K562 (cell line): ENCODE data around the gene MRAP2. TPM values are rescaled to one million over a fixed set of nuclear protein-coding genes. Genes with fewer than 3 reads are reported as not detected.

Experiments
- ETS2 ChIP-seq: IDR thresholded peaks from 2 replicates; pipeline ENCODE4 v1.6.1; 2016; ENCODE audit warnings: borderline replicate concordance, missing genetic modification characterization, mild to moderate bottlenecking, moderate library complexity, missing compliant biosample characterization; ENCODE audit not compliant: poor library complexity, severe bottlenecking
- FIP1L1 ChIP-seq: fragments of 200-400 bp; formaldehyde crosslinking; IDR thresholded peaks from 2 replicates; pipeline ENCODE4 v1.6.1; 2018; ENCODE audit warnings: mild to moderate bottlenecking, low read depth, low read length; ENCODE audit not compliant: poor library complexity, severe bottlenecking
- NCOR1 ChIP-seq: fragments of 450-650 bp; IDR thresholded peaks from 2 replicates; pipeline ENCODE4 v1.6.1; 2016; ENCODE audit warnings: mild to moderate bottlenecking, moderate library complexity
- NFE2L1 ChIP-seq: fragments of 450-650 bp; IDR thresholded peaks from 2 replicates; pipeline ENCODE4 v1.6.1; 2016; ENCODE audit warnings: missing genetic modification characterization, low read depth, mild to moderate bottlenecking, missing compliant biosample characterization, moderate library complexity, borderline replicate concordance
- POLR2AphosphoS5 ChIP-seq: IDR thresholded peaks from 2 replicates; pipeline ENCODE4 v1.6.1; 2011; ENCODE audit warnings: mild to moderate bottlenecking, low read depth, low read length, moderate library complexity; ENCODE audit not compliant: control insufficient read depth, insufficient read depth
- RAD21 ChIP-seq, 2 experiments: fragments of 250-450 bp in 1 of 2; fragments of 450-650 bp in 1 of 2; sonication (Bioruptor Pico) in 1 of 2; formaldehyde crosslinking in 1 of 2; IDR thresholded peaks in 1 of 2; conservative IDR thresholded peaks in 1 of 2; 2 replicates each; pipeline versions ENCODE4 v1.4.0 to v1.8.0; 2020 to 2022; ENCODE audit warnings: mild to moderate bottlenecking in 2 of 2, moderate library complexity in 1 of 2
- RBFOX2 ChIP-seq: fragments of 200-400 bp; formaldehyde crosslinking; IDR thresholded peaks from 2 replicates; pipeline ENCODE4 v1.6.1; 2017; ENCODE audit warnings: low read depth, mild to moderate bottlenecking, low read length, moderate library complexity
- RHOXF2B ChIP-seq: fragments of 250-450 bp; sonication (Bioruptor Pico); conservative IDR thresholded peaks from 2 replicates; pipeline ENCODE4 v1.5.1; 2021
- SIN3B ChIP-seq: fragments of 450-650 bp; IDR thresholded peaks from 2 replicates; pipeline ENCODE4 v1.6.1; 2017; ENCODE audit warnings: low read depth, mild to moderate bottlenecking, moderate library complexity
- STAT5A ChIP-seq: IDR thresholded peaks from 2 replicates; pipeline ENCODE4 v1.6.1; 2012; ENCODE audit warnings: low read length, inconsistent platforms, borderline replicate concordance
- SUPT5H ChIP-seq: fragments of 450-650 bp; IDR thresholded peaks from 2 replicates; pipeline ENCODE4 v1.6.1; 2016
- TEAD2 ChIP-seq: fragments of 450-650 bp; IDR thresholded peaks from 2 replicates; pipeline ENCODE4 v1.6.1; 2016; ENCODE audit warnings: missing genetic modification characterization, control low read depth, missing compliant biosample characterization
- ZNF232 ChIP-seq: sonication (generic); formaldehyde crosslinking; IDR thresholded peaks from 2 replicates; pipeline ENCODE4 v1.8.0; 2022; ENCODE audit warnings: mild to moderate bottlenecking, missing genetic modification reagents
- polyA plus RNA-seq, 8 experiments: library from polyadenylated mRNA; depleted of rRNA in 4 of 8; stranded (reverse) in 5 of 8; unstranded in 3 of 8; fragments of >200 nt; fragmentation: Nextera tagmentation in 2 of 8; fragmentation: Illumina TruSeq in 1 of 8; extraction: Ambion mirVana in 2 of 8; extraction: Trizol in 1 of 8; gene quantifications; 2 replicates each; pipeline versions ENCODE4 v1.2.1 to v1.2.3, GENCODE V29; 2011 to 2014; ENCODE audit warnings: inconsistent platforms in 1 of 8, missing spikeins in 1 of 8
- total RNA-seq, 7 experiments: library from RNA; depleted of rRNA in 6 of 7; stranded (reverse); fragments of >200 nt in 6 of 7; fragmentation: Illumina TruSeq in 2 of 7; extraction: Trizol in 2 of 7; gene quantifications; 2 replicates each; pipeline versions ENCODE4 v1.2.1 to v1.2.3, GENCODE V29; 2011 to 2021; ENCODE audit warnings: low replicate concordance in 1 of 7
- TF ChIP-seq, protein P1 (sequence below): sonication (generic); formaldehyde crosslinking; IDR thresholded peaks from 2 replicates; pipeline ENCODE4 v1.8.0; 2022; ENCODE audit warnings: mild to moderate bottlenecking, missing genetic modification reagents
- TF ChIP-seq, protein P2 (sequence below), 2 experiments: IDR thresholded peaks; 2 replicates each; pipeline ENCODE4 v1.6.1; 2012; ENCODE audit warnings: improper control_type of control experiment in 2 of 2, low read depth in 2 of 2, low read length in 2 of 2, borderline replicate concordance in 1 of 2
- TF ChIP-seq, protein P3 (sequence below): fragments of 450-650 bp; IDR thresholded peaks from 2 replicates; pipeline ENCODE4 v1.7.0; 2016; ENCODE audit warnings: borderline replicate concordance
- TF ChIP-seq, protein P4 (sequence below), 2 experiments: fragments of 450-650 bp in 1 of 2; sonication (generic) in 1 of 2; formaldehyde crosslinking in 1 of 2; IDR thresholded peaks in 1 of 2; conservative IDR thresholded peaks in 1 of 2; 2 replicates each; pipeline versions ENCODE4 v1.6.1 to v1.8.1; 2016 to 2023; ENCODE audit warnings: mild to moderate bottlenecking in 2 of 2, moderate library complexity in 2 of 2, inconsistent platforms in 1 of 2, missing genetic modification reagents in 1 of 2

The MRAP2 gene
- total and polyA plus RNA-seq, 9 of the 15 experiments (the other 6 are each of a cell fraction or from before 2014, with no cell fraction given), result 5.9 to 38.9 (median 9.3) TPM

DNA sequence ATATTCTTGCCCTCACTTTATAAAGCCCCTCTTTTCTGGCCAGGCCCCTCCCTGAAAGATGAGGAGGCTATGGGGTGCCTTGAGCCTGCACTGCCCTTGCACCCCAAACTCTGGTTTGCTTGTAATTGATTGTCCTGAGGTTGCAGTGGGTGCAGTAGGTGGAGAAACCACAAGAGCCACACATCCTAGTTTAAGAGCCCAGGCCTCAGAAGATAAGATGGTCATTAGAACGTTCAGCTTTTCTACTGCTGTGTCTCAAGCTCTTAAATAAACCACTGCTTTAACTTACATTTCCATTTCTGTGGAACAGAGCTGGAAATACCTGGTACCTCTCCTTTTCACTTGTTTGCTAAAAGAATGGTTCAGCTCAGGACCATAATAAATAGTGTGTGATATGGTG is 9.0 kb downstream of the MRAP2 start (continued):
- TF ChIP-seq, protein P1, sequence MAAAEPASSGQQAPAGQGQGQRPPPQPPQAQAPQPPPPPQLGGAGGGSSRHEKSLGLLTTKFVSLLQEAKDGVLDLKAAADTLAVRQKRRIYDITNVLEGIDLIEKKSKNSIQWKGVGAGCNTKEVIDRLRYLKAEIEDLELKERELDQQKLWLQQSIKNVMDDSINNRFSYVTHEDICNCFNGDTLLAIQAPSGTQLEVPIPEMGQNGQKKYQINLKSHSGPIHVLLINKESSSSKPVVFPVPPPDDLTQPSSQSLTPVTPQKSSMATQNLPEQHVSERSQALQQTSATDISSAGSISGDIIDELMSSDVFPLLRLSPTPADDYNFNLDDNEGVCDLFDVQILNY (CRISPR knock-in tag), result no peak
- TF ChIP-seq, protein P2, sequence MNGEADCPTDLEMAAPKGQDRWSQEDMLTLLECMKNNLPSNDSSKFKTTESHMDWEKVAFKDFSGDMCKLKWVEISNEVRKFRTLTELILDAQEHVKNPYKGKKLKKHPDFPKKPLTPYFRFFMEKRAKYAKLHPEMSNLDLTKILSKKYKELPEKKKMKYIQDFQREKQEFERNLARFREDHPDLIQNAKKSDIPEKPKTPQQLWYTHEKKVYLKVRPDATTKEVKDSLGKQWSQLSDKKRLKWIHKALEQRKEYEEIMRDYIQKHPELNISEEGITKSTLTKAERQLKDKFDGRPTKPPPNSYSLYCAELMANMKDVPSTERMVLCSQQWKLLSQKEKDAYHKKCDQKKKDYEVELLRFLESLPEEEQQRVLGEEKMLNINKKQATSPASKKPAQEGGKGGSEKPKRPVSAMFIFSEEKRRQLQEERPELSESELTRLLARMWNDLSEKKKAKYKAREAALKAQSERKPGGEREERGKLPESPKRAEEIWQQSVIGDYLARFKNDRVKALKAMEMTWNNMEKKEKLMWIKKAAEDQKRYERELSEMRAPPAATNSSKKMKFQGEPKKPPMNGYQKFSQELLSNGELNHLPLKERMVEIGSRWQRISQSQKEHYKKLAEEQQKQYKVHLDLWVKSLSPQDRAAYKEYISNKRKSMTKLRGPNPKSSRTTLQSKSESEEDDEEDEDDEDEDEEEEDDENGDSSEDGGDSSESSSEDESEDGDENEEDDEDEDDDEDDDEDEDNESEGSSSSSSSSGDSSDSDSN (IDR thresholded peaks at IDR 0.05; ENCODE audit: borderline replicate concordance in 1 of 2, low read depth in 2 of 2, low read length in 2 of 2), result no peak
- TF ChIP-seq, protein P3, sequence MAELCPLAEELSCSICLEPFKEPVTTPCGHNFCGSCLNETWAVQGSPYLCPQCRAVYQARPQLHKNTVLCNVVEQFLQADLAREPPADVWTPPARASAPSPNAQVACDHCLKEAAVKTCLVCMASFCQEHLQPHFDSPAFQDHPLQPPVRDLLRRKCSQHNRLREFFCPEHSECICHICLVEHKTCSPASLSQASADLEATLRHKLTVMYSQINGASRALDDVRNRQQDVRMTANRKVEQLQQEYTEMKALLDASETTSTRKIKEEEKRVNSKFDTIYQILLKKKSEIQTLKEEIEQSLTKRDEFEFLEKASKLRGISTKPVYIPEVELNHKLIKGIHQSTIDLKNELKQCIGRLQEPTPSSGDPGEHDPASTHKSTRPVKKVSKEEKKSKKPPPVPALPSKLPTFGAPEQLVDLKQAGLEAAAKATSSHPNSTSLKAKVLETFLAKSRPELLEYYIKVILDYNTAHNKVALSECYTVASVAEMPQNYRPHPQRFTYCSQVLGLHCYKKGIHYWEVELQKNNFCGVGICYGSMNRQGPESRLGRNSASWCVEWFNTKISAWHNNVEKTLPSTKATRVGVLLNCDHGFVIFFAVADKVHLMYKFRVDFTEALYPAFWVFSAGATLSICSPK, result no peak
- no peak for TF ChIP-seq FIP1L1
- no peak for TF ChIP-seq RAD21 (CRISPR knock-in tag; conservative IDR thresholded peaks at IDR 0.05 in 1 of 2, IDR thresholded peaks at IDR 0.05 in 1 of 2)
- no peak for TF ChIP-seq SUPT5H
- TF ChIP-seq NCOR1, result no peak
- no peak for TF ChIP-seq POLR2AphosphoS5
- no peak for TF ChIP-seq TEAD2 (tag)
- TF ChIP-seq ETS2 (tag), result no peak
- TF ChIP-seq STAT5A, result no peak; the same call in 1 of the 2 replicates
- no peak for TF ChIP-seq RBFOX2
- TF ChIP-seq NFE2L1 (tag), result no peak
- TF ChIP-seq, protein P4, sequence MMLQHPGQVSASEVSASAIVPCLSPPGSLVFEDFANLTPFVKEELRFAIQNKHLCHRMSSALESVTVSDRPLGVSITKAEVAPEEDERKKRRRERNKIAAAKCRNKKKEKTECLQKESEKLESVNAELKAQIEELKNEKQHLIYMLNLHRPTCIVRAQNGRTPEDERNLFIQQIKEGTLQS (IDR thresholded peaks at IDR 0.05), result no peak
- TF ChIP-seq, protein P4 (CRISPR knock-in tag; conservative IDR thresholded peaks at IDR 0.05), result no peak
- TF ChIP-seq ZNF232 (CRISPR knock-in tag), result no peak
- no peak for TF ChIP-seq SIN3B
- no peak for TF ChIP-seq RHOXF2B (CRISPR knock-in tag)
